HepG2 (cell line): ENCODE measurements around the gene CCDC38. TPM values are rescaled to one million over a fixed set of nuclear protein-coding genes. Genes with fewer than 3 reads are reported as not detected.

Experiments used
- ATAC-seq: fragments of 200-7000 bp; cut with Tn5 transposase; 3 replicates; pipeline ENCODE4 v1.9.1; 2020; ENCODE audit warnings: mild to moderate bottlenecking, moderate library complexity
- BruUV-seq: library from RNA; stranded (reverse); fragments of 400-500 nt; replicated peaks from 2 replicates; lab custom pipeline; 2021; lab: Mats Ljungman, UMichigan
- CTCF ChIA-PET: fragments of 300-600 bp; formaldehyde crosslinking; extraction: SDS; loops from one replicate; lab custom pipeline; 2021; ENCODE audit warnings: low total read pairs, inconsistent platforms, low intra/inter-chr PET ratio; lab: Yijun Ruan, JAX
- POLR2A ChIA-PET: fragments of 350-600 bp; sonication (Branson Sonifier 250); formaldehyde crosslinking; loops from one replicate; lab custom pipeline; 2020; ENCODE audit warnings: antibody characterized with exemption, inconsistent platforms; lab: Yijun Ruan, JAX
- DNase-seq: peaks from one replicate; pipeline ENCODE4 v3.0.0-alpha.2; 2015; ENCODE audit warnings: low spot score
- FAIRE-seq: peaks from 3 replicates; lab custom pipeline; 2011; peaks lifted over from hg19 to GRCh38; lab: Jason Lieb, UNC
- H2AFZ ChIP-seq: one replicate; pipeline ENCODE4 v1.6.1; 2011; ENCODE audit warnings: low read length, inconsistent platforms
- H3K27ac ChIP-seq: fragments of 300-600 bp; 3 replicates; pipeline ENCODE4 v1.8.0; 2011; ENCODE audit warnings: mixed run types, mild to moderate bottlenecking, mixed read lengths, low read length, inconsistent platforms; ENCODE audit not compliant: insufficient read depth; ENCODE audit errors: extremely low read length
- H3K27me3 ChIP-seq, 2 experiments: fragments of 200-600 bp in 1 of 2; 2 replicates in 1 of 2; 3 replicates in 1 of 2; pipeline versions ENCODE4 v1.6.0 to v1.8.0; 2011; ENCODE audit warnings: low read length in 2 of 2, mild to moderate bottlenecking in 2 of 2, moderate library complexity in 2 of 2, inconsistent platforms in 1 of 2; ENCODE audit not compliant: insufficient read depth in 2 of 2, control insufficient read depth in 1 of 2
- H3K36me3 ChIP-seq, 2 experiments: fragments of 200-600 bp in 1 of 2; replicated peaks in 1 of 2; 2 replicates in 1 of 2; 3 replicates in 1 of 2; pipeline versions ENCODE4 v1.5.1 to v1.8.0; 2011; ENCODE audit warnings: low read length in 2 of 2, inconsistent platforms in 1 of 2; ENCODE audit not compliant: insufficient read depth in 2 of 2, control insufficient read depth in 1 of 2
- H3K4me1 ChIP-seq: 2 replicates; pipeline ENCODE4 v1.5.1; 2012; ENCODE audit warnings: low read length, inconsistent platforms; ENCODE audit not compliant: insufficient read depth
- H3K4me2 ChIP-seq: 2 replicates; pipeline ENCODE4 v1.6.0; 2011; ENCODE audit warnings: low read depth, low read length, inconsistent platforms
- H3K4me3 ChIP-seq, 3 experiments: fragments of 200-600 bp in 1 of 3; sonication (generic), shearing (Covaris generic) in 1 of 3; replicated peaks in 1 of 3; 2 replicates each; pipeline ENCODE4 v1.5.1; 2011 to 2016; ENCODE audit warnings: low read length in 3 of 3, inconsistent platforms in 2 of 3, low read depth in 2 of 3, mild to moderate bottlenecking in 2 of 3, control low read depth in 1 of 3, mixed read lengths in 1 of 3; ENCODE audit not compliant: insufficient read depth in 1 of 3
- H3K79me2 ChIP-seq: one replicate; pipeline ENCODE4 v1.6.1; 2011; ENCODE audit warnings: low read length, inconsistent platforms; ENCODE audit not compliant: insufficient read depth
- H3K9ac ChIP-seq: 2 replicates; pipeline ENCODE4 v1.6.0; 2011; ENCODE audit warnings: mild to moderate bottlenecking, low read depth, low read length, inconsistent platforms; ENCODE audit not compliant: insufficient read depth
- H3K9me3 ChIP-seq: 2 replicates; pipeline ENCODE4 v1.5.1; 2012; ENCODE audit warnings: mild to moderate bottlenecking, low read length
- H4K20me1 ChIP-seq: 2 replicates; pipeline ENCODE4 v1.6.0; 2011; ENCODE audit warnings: inconsistent platforms, mild to moderate bottlenecking, low read length, moderate library complexity; ENCODE audit not compliant: insufficient read depth
- DNMT3B ChIP-seq: conservative IDR thresholded peaks from 2 replicates; pipeline ENCODE4 v1.6.1; 2016; ENCODE audit warnings: missing biosample characterization, control low read depth
- HNRNPH1 ChIP-seq: fragments of 200-400 bp; formaldehyde crosslinking; optimal IDR thresholded peaks from 2 replicates; pipeline ENCODE3; 2017; ENCODE audit warnings: mild to moderate bottlenecking, low read depth, low read length
- IKZF1 ChIP-seq: fragments of 450-650 bp; IDR thresholded peaks from 2 replicates; pipeline ENCODE4 v1.7.1; 2016
- KAT7 ChIP-seq: IDR thresholded peaks from 2 replicates; pipeline ENCODE4 v1.6.1; 2018; ENCODE audit warnings: borderline replicate concordance, missing compliant biosample characterization
- KAT8 ChIP-seq: IDR thresholded peaks from 2 replicates; pipeline ENCODE4 v1.6.1; 2016; ENCODE audit warnings: missing genetic modification reagents, missing compliant biosample characterization
- SMC3 ChIP-seq: IDR thresholded peaks from 2 replicates; pipeline ENCODE4 v1.6.1; 2011; ENCODE audit warnings: low read length, improper control_type of control experiment
- SOX13 ChIP-seq, 3 experiments: fragments of 450-650 bp in 1 of 3; sonication (generic) in 1 of 3; formaldehyde crosslinking in 1 of 3; IDR thresholded peaks in 2 of 3; conservative IDR thresholded peaks in 1 of 3; 2 replicates each; pipeline versions ENCODE4 v1.5.0 to v1.6.1; 2016 to 2020; ENCODE audit warnings: antibody characterized with exemption in 1 of 3, mild to moderate bottlenecking in 1 of 3, missing compliant biosample characterization in 1 of 3, missing genetic modification reagents in 1 of 3, moderate library complexity in 1 of 3
- SSRP1 ChIP-seq: IDR thresholded peaks from 2 replicates; pipeline ENCODE4 v1.6.1; 2016; ENCODE audit warnings: control low read depth
- STAG1 ChIP-seq: sonication (generic); formaldehyde crosslinking; IDR thresholded peaks from 2 replicates; pipeline ENCODE4 v1.4.0; 2020; ENCODE audit warnings: missing genetic modification reagents
- STAT5B ChIP-seq: sonication (generic); formaldehyde crosslinking; IDR thresholded peaks from 2 replicates; pipeline ENCODE4 v1.4.0; 2020; ENCODE audit warnings: missing genetic modification reagents
- ZNF484 ChIP-seq: sonication (generic); formaldehyde crosslinking; IDR thresholded peaks from 2 replicates; pipeline ENCODE4 v1.5.1; 2020; ENCODE audit warnings: mild to moderate bottlenecking, low read depth, missing genetic modification reagents, borderline replicate concordance
- ZNF766 ChIP-seq: sonication (generic); formaldehyde crosslinking; IDR thresholded peaks from 2 replicates; pipeline ENCODE4 v1.5.0; 2020; ENCODE audit warnings: missing genetic modification reagents, borderline replicate concordance
- ZNF879 ChIP-seq: sonication (generic); formaldehyde crosslinking; IDR thresholded peaks from 2 replicates; pipeline ENCODE4 v1.8.1; 2023; ENCODE audit warnings: missing genetic modification reagents
- WGBS: methylation state at CpG from one replicate; pipeline ENCODE4 v1.1.6; 2017; ENCODE audit warnings: low lambda C conversion rate; 5-methylcytosine and 5-hydroxymethylcytosine counted together
- in situ Hi-C: cut with HindIII; loops from 2 replicates; pipeline ENCODE4 v1.10.0; 2017; ENCODE audit warnings: low pct_unique_long_range_greater_than_20kb; ENCODE audit not compliant: extremely low pct_ligation_motif_present
- intact Hi-C: fragments of 100-400 bp; cut with micrococcal nuclease; formaldehyde crosslinking; loops from one replicate; pipeline ENCODE4 v1.10.0; 2022; ENCODE audit not compliant: unreplicated experiment
- polyA plus RNA-seq, 8 experiments: library from polyadenylated mRNA; depleted of rRNA in 3 of 8; stranded (reverse) in 7 of 8; unstranded in 1 of 8; fragments of >200 nt; fragmentation: Illumina TruSeq in 4 of 8; extraction: Trizol in 4 of 8; gene quantifications; 2 replicates each; pipeline versions ENCODE4 v1.2.1 to v1.2.3, GENCODE V29; 2011 to 2016; ENCODE audit warnings: low read depth in 4 of 8, missing spikeins in 1 of 8, mixed read lengths in 1 of 8; ENCODE audit not compliant: insufficient read depth in 1 of 8
- total RNA-seq, 5 experiments: library from RNA; depleted of rRNA; stranded (reverse); fragments of >200 nt; fragmentation: Illumina TruSeq; extraction: Trizol; gene quantifications; 2 replicates each; pipeline ENCODE4 v1.2.3, GENCODE V29; 2016; ENCODE audit warnings: low read depth in 1 of 5
- TF ChIP-seq, protein P1 (sequence below): sonication (generic); formaldehyde crosslinking; IDR thresholded peaks from 2 replicates; pipeline ENCODE4 v1.8.0; 2023; ENCODE audit warnings: mild to moderate bottlenecking, missing genetic modification reagents
- TF ChIP-seq, protein P2 (sequence below): sonication (generic); formaldehyde crosslinking; IDR thresholded peaks from 2 replicates; pipeline ENCODE4 v1.5.0; 2020; ENCODE audit warnings: mild to moderate bottlenecking, missing genetic modification reagents, moderate library complexity
- TF ChIP-seq, protein P3 (sequence below): sonication (generic); formaldehyde crosslinking; IDR thresholded peaks from 2 replicates; pipeline ENCODE4 v1.4.0; 2020; ENCODE audit warnings: low read depth, mild to moderate bottlenecking, missing genetic modification reagents
- TF ChIP-seq, protein P4 (sequence below): sonication (generic); formaldehyde crosslinking; IDR thresholded peaks from 2 replicates; pipeline ENCODE4 v1.5.0; 2020; ENCODE audit warnings: missing genetic modification reagents, mild to moderate bottlenecking, borderline replicate concordance
- TF ChIP-seq, protein P5 (sequence below): IDR thresholded peaks from 2 replicates; pipeline ENCODE4 v1.6.1; 2016; ENCODE audit warnings: low read depth, control low read depth

The CCDC38 gene
- total and polyA plus RNA-seq, 2 of the 13 experiments (the other 11 are each of a cell fraction or from before 2014, with no cell fraction given): 0.24 to 0.32 TPM

DNA sequence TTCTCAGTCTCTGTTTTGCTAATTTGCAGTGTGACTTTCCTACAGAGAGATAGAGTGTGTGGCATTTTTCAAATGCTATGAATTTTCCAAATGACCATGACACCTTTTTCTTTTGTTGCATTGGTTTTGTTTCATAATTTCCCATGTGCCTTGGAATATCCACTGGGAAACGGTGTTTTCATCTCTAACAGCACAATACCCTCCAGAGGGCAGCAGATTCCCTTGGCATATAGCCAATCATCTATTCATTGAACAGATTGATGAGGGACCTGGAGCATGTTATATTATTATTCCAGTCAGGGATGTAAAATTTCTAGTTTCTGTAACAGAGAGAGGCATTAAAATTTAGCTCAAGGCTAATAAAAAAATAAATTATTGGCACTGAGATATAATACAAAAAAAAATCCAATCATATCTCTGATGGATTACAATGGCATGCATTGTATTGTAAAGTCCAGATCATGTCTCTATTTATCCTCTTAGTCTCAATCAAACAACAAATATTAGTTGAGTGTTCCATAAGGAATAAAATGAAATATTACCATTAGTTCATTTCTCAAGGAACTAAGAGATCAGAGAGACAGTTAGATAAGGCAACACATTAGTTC is 122.2 kb downstream of the CCDC38 start:
- no peak overlapping the region for H3K27ac ChIP-seq
- FAIRE-seq (no peak), ATAC-seq (peak; percentile 43), DNase-seq (peak; percentile 62)
- no peaks in the 10 kb centered on the region for H4K20me1 ChIP-seq
- in situ Hi-C loops (no loop called here), intact Hi-C loops (loop anchor here (1.0 to 10.0 kb wide), 3 partner anchors 29 to 178 kb away; no protein-coding TSS in a partner anchor)
- WGBS: 0% methylated on average over 1 of the region's 1 CpG
- H3K4me2 ChIP-seq: no peak overlapping the region
- H2AFZ ChIP-seq: no peak overlapping the region
- H3K79me2 ChIP-seq: no peaks in the 10 kb centered on the region
- no peaks in the 10 kb centered on the region for H3K27me3 ChIP-seq
- H3K36me3 ChIP-seq: no peaks in the 10 kb centered on the region
- BruUV-seq: no TSS peak
- no peaks in the 10 kb centered on the region for H3K9me3 ChIP-seq
- ChIA-PET POLR2A (no interaction called here), CTCF (interaction anchor here (1.3 to 1.7 kb wide), 3 partner anchors 28 to 238 kb away, joined by 5 to 18 read pairs (median 7); no protein-coding TSS in a partner anchor)
- H3K4me1 ChIP-seq: peaks cover 9% of the 10 kb centered on the region; the same call in 1 of the 2 replicates
- H3K4me3 ChIP-seq: no peak overlapping the region
- no peak overlapping the region for H3K9ac ChIP-seq
- TF ChIP-seq, protein P1, sequence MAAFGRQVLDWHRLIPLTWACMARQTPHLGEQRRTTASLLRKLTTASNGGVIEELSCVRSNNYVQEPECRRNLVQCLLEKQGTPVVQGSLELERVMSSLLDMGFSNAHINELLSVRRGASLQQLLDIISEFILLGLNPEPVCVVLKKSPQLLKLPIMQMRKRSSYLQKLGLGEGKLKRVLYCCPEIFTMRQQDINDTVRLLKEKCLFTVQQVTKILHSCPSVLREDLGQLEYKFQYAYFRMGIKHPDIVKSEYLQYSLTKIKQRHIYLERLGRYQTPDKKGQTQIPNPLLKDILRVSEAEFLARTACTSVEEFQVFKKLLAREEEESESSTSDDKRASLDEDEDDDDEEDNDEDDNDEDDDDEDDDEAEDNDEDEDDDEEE (CRISPR knock-in tag): no peak
- TF ChIP-seq IKZF1 (no peak), STAG1 (CRISPR knock-in tag) (peak; percentile 60), KAT8 (0 out of 2 replicates have a peak, but pooled peaks have one; percentile 18), HNRNPH1 (no peak), STAT5B (CRISPR knock-in tag) (no peak), ZNF484 (no peak), SMC3 (peak; percentile 87), ZNF879 (no peak), KAT7 (CRISPR knock-in tag) (no peak), ZNF766 (CRISPR knock-in tag) (no peak), SSRP1 (CRISPR knock-in tag) (no peak), DNMT3B (CRISPR knock-in tag) (no peak), SOX13 (IDR thresholded peaks at IDR 0.05) (no peak), SOX13 (CRISPR knock-in tag; conservative IDR thresholded peaks at IDR 0.05 in 1 of 2, IDR thresholded peaks at IDR 0.05 in 1 of 2) (peak in 1 of 2 experiments; percentile 11; a peak in 1 of 4 replicates)
- TF ChIP-seq, protein P2, sequence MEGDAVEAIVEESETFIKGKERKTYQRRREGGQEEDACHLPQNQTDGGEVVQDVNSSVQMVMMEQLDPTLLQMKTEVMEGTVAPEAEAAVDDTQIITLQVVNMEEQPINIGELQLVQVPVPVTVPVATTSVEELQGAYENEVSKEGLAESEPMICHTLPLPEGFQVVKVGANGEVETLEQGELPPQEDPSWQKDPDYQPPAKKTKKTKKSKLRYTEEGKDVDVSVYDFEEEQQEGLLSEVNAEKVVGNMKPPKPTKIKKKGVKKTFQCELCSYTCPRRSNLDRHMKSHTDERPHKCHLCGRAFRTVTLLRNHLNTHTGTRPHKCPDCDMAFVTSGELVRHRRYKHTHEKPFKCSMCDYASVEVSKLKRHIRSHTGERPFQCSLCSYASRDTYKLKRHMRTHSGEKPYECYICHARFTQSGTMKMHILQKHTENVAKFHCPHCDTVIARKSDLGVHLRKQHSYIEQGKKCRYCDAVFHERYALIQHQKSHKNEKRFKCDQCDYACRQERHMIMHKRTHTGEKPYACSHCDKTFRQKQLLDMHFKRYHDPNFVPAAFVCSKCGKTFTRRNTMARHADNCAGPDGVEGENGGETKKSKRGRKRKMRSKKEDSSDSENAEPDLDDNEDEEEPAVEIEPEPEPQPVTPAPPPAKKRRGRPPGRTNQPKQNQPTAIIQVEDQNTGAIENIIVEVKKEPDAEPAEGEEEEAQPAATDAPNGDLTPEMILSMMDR: peak; percentile 75
- TF ChIP-seq, protein P3, sequence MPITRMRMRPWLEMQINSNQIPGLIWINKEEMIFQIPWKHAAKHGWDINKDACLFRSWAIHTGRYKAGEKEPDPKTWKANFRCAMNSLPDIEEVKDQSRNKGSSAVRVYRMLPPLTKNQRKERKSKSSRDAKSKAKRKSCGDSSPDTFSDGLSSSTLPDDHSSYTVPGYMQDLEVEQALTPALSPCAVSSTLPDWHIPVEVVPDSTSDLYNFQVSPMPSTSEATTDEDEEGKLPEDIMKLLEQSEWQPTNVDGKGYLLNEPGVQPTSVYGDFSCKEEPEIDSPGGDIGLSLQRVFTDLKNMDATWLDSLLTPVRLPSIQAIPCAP: no peak
- TF ChIP-seq, protein P4, sequence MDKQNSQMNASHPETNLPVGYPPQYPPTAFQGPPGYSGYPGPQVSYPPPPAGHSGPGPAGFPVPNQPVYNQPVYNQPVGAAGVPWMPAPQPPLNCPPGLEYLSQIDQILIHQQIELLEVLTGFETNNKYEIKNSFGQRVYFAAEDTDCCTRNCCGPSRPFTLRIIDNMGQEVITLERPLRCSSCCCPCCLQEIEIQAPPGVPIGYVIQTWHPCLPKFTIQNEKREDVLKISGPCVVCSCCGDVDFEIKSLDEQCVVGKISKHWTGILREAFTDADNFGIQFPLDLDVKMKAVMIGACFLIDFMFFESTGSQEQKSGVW (CRISPR knock-in tag): no peak
- TF ChIP-seq, protein P5, sequence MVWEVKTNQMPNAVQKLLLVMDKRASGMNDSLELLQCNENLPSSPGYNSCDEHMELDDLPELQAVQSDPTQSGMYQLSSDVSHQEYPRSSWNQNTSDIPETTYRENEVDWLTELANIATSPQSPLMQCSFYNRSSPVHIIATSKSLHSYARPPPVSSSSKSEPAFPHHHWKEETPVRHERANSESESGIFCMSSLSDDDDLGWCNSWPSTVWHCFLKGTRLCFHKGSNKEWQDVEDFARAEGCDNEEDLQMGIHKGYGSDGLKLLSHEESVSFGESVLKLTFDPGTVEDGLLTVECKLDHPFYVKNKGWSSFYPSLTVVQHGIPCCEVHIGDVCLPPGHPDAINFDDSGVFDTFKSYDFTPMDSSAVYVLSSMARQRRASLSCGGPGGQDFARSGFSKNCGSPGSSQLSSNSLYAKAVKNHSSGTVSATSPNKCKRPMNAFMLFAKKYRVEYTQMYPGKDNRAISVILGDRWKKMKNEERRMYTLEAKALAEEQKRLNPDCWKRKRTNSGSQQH (CRISPR knock-in tag): no peak
